Mucosa of gallbladder (tissue), 1 donor: ENCODE results near the gene RWDD1. TPM values are rescaled to one million over a fixed set of nuclear protein-coding genes. Genes with fewer than 3 reads are reported as not detected.
A peak's percentile ranks its signal among the peaks of the same experiment; 100 is the strongest.
"Not testable (repeated sequence)": the region's sequence is repeated elsewhere in the genome, so short reads cannot be mapped to it uniquely, and the experiment has no call there.

Experiments used
- DNase-seq: peaks from one replicate; pipeline ENCODE4 v3.0.0-alpha.2; 2020; ENCODE audit warnings: low spot score
- total RNA-seq: library from RNA; stranded (reverse); gene quantifications from one replicate; pipeline ENCODE4 v1.2.1, GENCODE V29; 2021
- donor health status: DM: no; HTN: no; CAD: no.

The RWDD1 gene
- total RNA-seq, 1 donor from 2014 or later, result 35.1 TPM

GRCh38 chr6:116561377-116562018, 9.8 kb upstream of the RWDD1 start:
- DNase-seq, result peak; percentile 77

- DNase-seq, result no peak
These were observed 9.3 kb upstream of the RWDD1 start for GRCh38 chr6:116562019-116562403.

- DNase-seq, result no peak
These were observed 8.7 kb upstream of the RWDD1 start for GRCh38 chr6:116562614-116563013.

GRCh38 chr6:116563830-116564229, 7.5 kb upstream of the RWDD1 start:
- no peak for DNase-seq

GRCh38 chr6:116564311-116564710, 7.0 kb upstream of the RWDD1 start:
- DNase-seq, result no peak

- DNase-seq, result peak; percentile 14
These were observed 6.1 kb upstream of the RWDD1 start for GRCh38 chr6:116564921-116565872.

- DNase-seq, result no peak
These were observed 3.2 kb upstream of the RWDD1 start for GRCh38 chr6:116568111-116568510.

GRCh38 chr6:116568821-116569755, 2.2 kb upstream of the RWDD1 start:
- DNase-seq, result no peak

- no peak for DNase-seq
These were observed 338 bp downstream of the RWDD1 start for GRCh38 chr6:116571683-116572000.

GRCh38 chr6:116572162-116572561, 858 bp downstream of the RWDD1 start:
- no peak for DNase-seq

GRCh38 chr6:116575227-116575626, 3.9 kb downstream of the RWDD1 start:
- DNase-seq, result no peak

GRCh38 chr6:116577486-116577885, 6.2 kb downstream of the RWDD1 start:
- DNase-seq, result no peak

GRCh38 chr6:116578335-116578734, 7.0 kb downstream of the RWDD1 start:
- DNase-seq, result no peak

- DNase-seq, result no peak
These were observed 7.8 kb downstream of the RWDD1 start for GRCh38 chr6:116579143-116579542.

- no peak for DNase-seq
These were observed 8.9 kb downstream of the RWDD1 start for GRCh38 chr6:116580198-116580597.

- no peak for DNase-seq
These were observed 15.0 kb downstream of the RWDD1 start for GRCh38 chr6:116586276-116586675.

- no peak for DNase-seq
These were observed 15.4 kb downstream of the RWDD1 start for GRCh38 chr6:116586738-116587137.

GRCh38 chr6:116595247-116595646, 23.9 kb downstream of the RWDD1 start:
- DNase-seq, result no peak

- no peak for DNase-seq
These were observed 25.5 kb downstream of the RWDD1 start for GRCh38 chr6:116596815-116597214.

- DNase-seq, result not testable (repeated sequence)
These were observed 32.6 kb downstream of the RWDD1 start for GRCh38 chr6:116603916-116604315.

- not testable (repeated sequence) for DNase-seq
These were observed 33.6 kb downstream of the RWDD1 start for GRCh38 chr6:116604868-116605267.

- DNase-seq, result no peak
These were observed 34.6 kb downstream of the RWDD1 start for GRCh38 chr6:116605935-116606334.
